Endothelial cell (in vitro differentiated cells): ENCODE data around the gene CHPF2. TPM values are rescaled to one million over a fixed set of nuclear protein-coding genes. Genes with fewer than 3 reads are reported as not detected.

Experiments
- DNase-seq: peaks from one replicate; pipeline ENCODE4 v3.0.0; 2021; ENCODE audit warnings: low spot score
- H3K27ac Mint-ChIP-seq: one replicate; pipeline ENCODE4 v1.8.0; 2021; ENCODE audit warnings: mixed read lengths, inconsistent platforms; ENCODE audit not compliant: unreplicated experiment
- H3K27me3 Mint-ChIP-seq: one replicate; pipeline ENCODE4 v1.8.0; 2021; ENCODE audit warnings: mild to moderate bottlenecking, moderate library complexity, mixed read lengths, inconsistent platforms; ENCODE audit not compliant: unreplicated experiment
- H3K36me3 Mint-ChIP-seq: one replicate; pipeline ENCODE4 v1.8.0; 2021; ENCODE audit warnings: mild to moderate bottlenecking, low read depth, mixed read lengths, inconsistent platforms; ENCODE audit not compliant: unreplicated experiment
- H3K4me1 Mint-ChIP-seq: one replicate; pipeline ENCODE4 v1.8.0; 2021; ENCODE audit warnings: mild to moderate bottlenecking, mixed read lengths, inconsistent platforms; ENCODE audit not compliant: unreplicated experiment
- H3K4me3 Mint-ChIP-seq: one replicate; pipeline ENCODE4 v1.8.0; 2021; ENCODE audit warnings: mild to moderate bottlenecking, mixed read lengths, inconsistent platforms; ENCODE audit not compliant: unreplicated experiment
- H3K9me3 Mint-ChIP-seq: one replicate; pipeline ENCODE4 v1.8.0; 2021; ENCODE audit warnings: mixed read lengths, inconsistent platforms; ENCODE audit not compliant: unreplicated experiment
- total RNA-seq: library from RNA; stranded (reverse); fragmentation: NEBNext Ultra II Directional; extraction: Animal tissue kit (Norgen Biotek cat#: 25700); gene quantifications from one replicate; pipeline ENCODE4 v1.2.1, GENCODE V29; 2021; ENCODE audit not compliant: unreplicated experiment
- TF ChIP-seq, protein P1 (sequence below): fragments of 200-600 bp; sonication (generic); IDR thresholded peaks from one replicate; pipeline ENCODE4 v1.5.0; 2021; ENCODE audit warnings: antibody characterized with exemption; ENCODE audit not compliant: unreplicated experiment

The CHPF2 gene
- total RNA-seq, 1 donor from 2014 or later = 55.4 TPM

DNA sequence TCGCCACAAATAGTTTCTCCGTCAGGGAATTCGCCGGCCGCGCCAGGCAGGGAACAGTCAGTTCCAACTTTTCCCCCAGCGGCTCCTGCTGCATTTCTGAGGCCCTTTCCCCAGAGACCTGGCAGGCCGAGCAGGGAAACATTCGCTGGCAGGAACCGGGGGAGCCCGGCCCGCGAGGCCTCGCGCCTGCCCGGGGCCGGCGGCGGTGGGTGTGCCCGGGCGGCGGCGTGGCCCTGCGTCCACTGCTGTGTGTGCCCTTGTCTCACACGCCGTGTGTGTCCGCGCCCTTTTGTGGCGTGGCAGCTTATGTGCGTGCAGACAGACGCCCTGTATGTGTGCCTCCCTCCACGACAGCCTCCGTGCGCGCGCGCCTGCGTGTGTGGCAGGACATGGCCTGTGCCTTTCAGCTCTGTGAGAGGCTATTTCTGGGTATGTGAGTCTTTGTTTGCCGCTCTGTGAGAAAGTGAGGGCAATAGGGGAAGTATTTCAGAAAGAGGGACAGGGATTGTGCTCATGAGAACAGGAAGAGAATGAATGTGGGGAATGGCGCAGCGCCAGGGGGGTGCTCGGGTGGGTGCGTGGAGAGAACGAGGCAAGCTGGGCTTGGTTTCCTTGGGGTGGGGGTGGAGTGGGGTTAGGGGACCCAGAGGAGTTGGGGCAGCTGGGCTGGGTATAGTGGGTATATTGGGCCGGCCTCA is 16.9 kb downstream of the CHPF2 start:
- DNase-seq = no peak
- TF ChIP-seq, protein P1, sequence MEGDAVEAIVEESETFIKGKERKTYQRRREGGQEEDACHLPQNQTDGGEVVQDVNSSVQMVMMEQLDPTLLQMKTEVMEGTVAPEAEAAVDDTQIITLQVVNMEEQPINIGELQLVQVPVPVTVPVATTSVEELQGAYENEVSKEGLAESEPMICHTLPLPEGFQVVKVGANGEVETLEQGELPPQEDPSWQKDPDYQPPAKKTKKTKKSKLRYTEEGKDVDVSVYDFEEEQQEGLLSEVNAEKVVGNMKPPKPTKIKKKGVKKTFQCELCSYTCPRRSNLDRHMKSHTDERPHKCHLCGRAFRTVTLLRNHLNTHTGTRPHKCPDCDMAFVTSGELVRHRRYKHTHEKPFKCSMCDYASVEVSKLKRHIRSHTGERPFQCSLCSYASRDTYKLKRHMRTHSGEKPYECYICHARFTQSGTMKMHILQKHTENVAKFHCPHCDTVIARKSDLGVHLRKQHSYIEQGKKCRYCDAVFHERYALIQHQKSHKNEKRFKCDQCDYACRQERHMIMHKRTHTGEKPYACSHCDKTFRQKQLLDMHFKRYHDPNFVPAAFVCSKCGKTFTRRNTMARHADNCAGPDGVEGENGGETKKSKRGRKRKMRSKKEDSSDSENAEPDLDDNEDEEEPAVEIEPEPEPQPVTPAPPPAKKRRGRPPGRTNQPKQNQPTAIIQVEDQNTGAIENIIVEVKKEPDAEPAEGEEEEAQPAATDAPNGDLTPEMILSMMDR = no peak
- Mint-ChIP-seq H3K4me3 (peak overlapping the region; percentile 81), H3K4me1 (peaks cover 33% of the 10 kb centered on the region), H3K9me3 (no peaks in the 10 kb centered on the region), H3K36me3 (no peaks in the 10 kb centered on the region), H3K27ac (no peak overlapping the region), H3K27me3 (peaks cover 45% of the 10 kb centered on the region)

DNA sequence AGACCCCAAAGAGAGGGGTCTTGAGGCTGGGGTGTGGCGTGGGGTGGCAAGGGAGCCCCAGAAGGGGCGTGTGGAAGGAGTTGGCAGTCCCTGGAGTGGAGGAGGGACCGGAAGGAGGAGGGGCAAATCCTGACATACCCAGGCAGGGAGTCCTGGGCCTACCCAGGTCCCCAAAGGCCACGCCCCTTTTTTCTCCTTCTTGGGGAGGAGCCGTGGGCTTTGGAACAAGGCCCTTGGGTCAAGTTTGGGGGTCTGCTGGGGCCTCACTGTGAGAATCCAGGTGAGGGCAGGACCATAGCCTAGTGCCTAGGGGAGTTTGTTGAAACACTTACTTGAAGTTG is 17.4 kb downstream of the CHPF2 start:
- TF ChIP-seq, protein P1 = no peak
- Mint-ChIP-seq H3K36me3 (no peaks in the 10 kb centered on the region), H3K4me3 (no peak overlapping the region), H3K27ac (no peak overlapping the region), H3K9me3 (no peaks in the 10 kb centered on the region), H3K27me3 (peaks cover 41% of the 10 kb centered on the region), H3K4me1 (peaks cover 29% of the 10 kb centered on the region)
- DNase-seq = no peak

DNA sequence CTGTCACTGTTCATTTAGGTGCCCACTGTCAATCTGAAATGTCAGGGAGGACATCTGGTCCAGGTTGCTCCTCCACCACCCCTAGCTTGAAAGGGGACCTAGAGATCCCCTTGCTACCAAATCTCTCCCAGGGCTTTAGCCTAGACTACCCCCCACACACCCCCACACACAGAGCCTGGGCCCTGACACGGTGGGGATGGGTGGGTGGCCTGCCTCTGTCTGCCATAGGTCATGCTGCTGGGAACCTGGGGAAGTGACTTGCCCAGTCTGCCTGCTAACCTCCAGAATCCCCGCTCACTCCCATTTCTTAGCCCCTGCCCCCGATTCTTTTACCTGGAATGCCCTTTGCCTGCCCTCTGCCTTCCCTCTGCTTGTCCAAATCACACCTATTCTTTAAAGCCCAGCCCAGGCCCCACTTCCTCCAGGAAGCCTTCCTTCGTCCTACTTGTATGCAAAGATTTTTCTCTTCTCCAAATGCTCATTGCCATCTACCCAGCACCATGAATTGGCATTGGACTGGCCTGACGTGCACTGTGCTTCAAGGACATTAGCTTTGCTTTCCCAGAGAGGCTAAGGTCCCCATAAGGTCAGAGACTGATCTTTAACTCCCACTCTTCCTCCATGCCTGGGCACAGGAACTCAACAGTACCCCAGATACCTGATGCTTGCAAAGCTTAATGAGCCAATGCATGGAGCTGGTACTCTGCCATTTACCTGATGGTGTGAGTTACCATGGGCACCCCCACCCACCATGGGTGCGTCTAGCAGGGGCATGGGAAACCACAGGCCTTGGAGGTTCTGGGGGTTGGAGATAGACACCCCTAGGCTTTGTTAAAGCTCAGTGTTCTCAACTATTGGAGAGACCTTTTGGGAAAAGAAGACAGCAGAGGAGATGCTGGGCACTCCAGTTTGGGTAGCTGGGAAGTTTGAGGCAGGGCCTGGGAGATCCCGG is 18.2 kb downstream of the CHPF2 start:
- DNase-seq = no peak
- H3K27ac Mint-ChIP-seq = peak overlapping the region; percentile 62
- peaks cover 42% of the 10 kb centered on the region for H3K27me3 Mint-ChIP-seq
- peaks cover 28% of the 10 kb centered on the region for H3K4me1 Mint-ChIP-seq
- peak overlapping the region; percentile 87 for H3K4me3 Mint-ChIP-seq
- peaks cover 7% of the 10 kb centered on the region for H3K36me3 Mint-ChIP-seq
- TF ChIP-seq, protein P1 = no peak
- H3K9me3 Mint-ChIP-seq = no peaks in the 10 kb centered on the region

DNA sequence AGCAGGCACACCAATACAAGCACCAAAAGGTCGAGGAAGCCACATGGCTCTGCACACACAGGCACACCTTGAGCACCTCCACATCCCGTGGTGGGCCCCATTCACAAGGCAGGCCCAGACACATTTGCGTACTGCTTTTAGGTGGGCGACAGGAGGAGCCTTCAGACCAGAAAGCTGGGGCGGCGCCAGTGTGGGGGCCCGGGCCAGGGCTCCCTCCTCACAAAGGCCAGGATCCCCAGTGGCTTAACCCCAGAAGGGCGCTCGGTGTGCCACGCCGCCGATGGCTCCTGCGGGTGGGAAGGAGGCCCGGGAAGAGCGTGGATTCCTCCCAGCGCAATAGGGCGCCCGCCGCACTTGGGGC is 19.0 kb downstream of the CHPF2 start:
- no peak for DNase-seq
- Mint-ChIP-seq H3K9me3 (no peaks in the 10 kb centered on the region), H3K36me3 (peaks cover 10% of the 10 kb centered on the region), H3K4me1 (peaks cover 30% of the 10 kb centered on the region), H3K27me3 (peaks cover 45% of the 10 kb centered on the region), H3K4me3 (peak overlapping the region; percentile 87), H3K27ac (peak overlapping the region; percentile 62)
- TF ChIP-seq, protein P1 = no peak
